NCI-H226 (cell line): Measurements from ENCODE around the gene DAZ1.
"Not testable (repeated sequence)": the region's sequence is repeated elsewhere in the genome, so short reads cannot be mapped to it uniquely, and the experiment has no call there.

Experiments
- DNase-seq: peaks from one replicate; pipeline ENCODE4 v3.0.0-alpha.2; 2015

The DAZ1 gene, protein sequence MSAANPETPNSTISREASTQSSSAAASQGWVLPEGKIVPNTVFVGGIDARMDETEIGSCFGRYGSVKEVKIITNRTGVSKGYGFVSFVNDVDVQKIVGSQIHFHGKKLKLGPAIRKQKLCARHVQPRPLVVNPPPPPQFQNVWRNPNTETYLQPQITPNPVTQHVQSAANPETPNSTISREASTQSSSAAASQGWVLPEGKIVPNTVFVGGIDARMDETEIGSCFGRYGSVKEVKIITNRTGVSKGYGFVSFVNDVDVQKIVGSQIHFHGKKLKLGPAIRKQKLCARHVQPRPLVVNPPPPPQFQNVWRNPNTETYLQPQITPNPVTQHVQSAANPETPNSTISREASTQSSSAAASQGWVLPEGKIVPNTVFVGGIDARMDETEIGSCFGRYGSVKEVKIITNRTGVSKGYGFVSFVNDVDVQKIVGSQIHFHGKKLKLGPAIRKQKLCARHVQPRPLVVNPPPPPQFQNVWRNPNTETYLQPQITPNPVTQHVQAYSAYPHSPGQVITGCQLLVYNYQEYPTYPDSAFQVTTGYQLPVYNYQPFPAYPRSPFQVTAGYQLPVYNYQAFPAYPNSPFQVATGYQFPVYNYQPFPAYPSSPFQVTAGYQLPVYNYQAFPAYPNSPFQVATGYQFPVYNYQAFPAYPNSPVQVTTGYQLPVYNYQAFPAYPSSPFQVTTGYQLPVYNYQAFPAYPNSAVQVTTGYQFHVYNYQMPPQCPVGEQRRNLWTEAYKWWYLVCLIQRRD

DNA sequence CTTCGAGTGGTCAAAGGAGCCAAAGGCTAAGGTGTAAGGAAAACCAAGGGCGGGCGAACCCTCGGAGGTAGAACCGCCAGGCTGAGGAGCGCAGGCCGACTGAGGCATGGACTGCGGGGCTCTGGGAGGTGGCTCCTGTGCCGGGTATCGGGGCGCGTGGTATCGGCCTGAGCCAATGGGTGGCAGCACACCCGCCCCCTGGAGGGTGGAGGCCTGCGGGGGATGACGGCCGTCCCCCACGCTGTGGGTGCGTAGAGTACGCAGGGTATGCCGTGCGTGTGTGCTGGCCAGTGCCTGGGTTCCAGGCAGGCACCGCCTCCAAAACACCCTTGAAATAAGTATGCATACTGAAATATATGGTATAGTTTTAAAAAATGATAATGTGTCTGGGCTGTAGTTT lies at the start of gene DAZ1:
DAZ1 (minus strand) TSS at position 101 of the 400 bp plus-strand sequence. CDS start 208 bp downstream, outside the sequence.
- not testable (repeated sequence) for DNase-seq

DNA sequence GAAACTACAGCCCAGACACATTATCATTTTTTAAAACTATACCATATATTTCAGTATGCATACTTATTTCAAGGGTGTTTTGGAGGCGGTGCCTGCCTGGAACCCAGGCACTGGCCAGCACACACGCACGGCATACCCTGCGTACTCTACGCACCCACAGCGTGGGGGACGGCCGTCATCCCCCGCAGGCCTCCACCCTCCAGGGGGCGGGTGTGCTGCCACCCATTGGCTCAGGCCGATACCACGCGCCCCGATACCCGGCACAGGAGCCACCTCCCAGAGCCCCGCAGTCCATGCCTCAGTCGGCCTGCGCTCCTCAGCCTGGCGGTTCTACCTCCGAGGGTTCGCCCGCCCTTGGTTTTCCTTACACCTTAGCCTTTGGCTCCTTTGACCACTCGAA lies 20.4 kb upstream of the DAZ1 start, which contains the start of gene DAZ2:
DAZ2 (plus strand) TSS at position 301 of the 400 bp plus-strand sequence. CDS start 208 bp downstream, outside the sequence.
- DNase-seq: not testable (repeated sequence)

DNA sequence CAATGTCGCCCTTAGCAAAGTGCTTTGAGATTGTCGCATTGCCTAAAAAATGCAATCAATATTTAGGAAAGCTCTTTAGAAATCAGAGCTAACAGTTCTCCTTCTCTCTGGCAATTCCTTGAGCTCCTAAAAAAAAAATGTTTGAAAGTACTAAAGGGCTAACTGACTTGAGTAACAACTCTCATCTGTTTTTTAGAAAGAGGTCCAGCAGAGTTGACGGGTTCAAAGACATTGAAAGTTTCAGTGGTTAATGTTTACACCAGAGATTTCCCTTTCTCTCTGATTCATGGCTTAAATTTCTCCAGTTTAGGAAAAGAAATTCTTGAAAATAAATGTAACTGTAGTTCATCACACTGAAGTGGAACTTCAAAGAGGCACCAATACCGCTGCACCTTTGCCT lies 11.9 kb upstream of the DAZ1 start:
- not testable (repeated sequence) for DNase-seq

DNA sequence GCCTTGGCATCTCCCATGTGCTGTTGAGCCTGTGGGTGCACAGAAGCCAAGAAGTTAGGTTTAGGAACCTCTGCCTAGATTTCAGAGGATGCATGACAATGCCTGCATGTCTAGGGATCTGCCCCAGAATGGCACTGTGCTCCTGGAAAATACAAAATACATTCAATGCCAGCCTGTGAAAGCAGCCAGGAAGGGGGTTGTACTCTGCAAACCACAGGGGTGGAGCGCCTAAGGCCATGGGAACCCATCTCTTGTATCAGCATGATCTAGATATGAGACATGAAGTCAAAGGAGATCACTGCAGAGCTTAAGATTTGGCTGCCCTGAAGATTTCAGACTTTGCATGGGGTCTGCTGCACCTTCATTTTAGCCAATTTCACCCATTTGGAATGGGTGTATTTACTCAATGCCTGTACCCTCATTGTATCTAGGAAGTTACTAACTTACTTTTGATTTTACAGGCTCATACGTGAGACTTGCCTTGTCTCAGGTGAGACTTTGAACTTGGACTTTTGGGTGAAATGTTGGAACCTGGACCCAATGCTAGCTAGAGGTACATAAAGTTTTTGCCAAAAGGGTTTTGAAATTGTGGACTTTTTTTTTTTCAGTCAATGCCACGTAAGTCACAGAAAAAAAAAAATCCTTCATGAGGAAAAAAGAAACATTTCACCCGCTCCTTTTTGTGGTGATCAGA lies 11.1 kb upstream of the DAZ1 start:
- DNase-seq: not testable (repeated sequence)

DNA sequence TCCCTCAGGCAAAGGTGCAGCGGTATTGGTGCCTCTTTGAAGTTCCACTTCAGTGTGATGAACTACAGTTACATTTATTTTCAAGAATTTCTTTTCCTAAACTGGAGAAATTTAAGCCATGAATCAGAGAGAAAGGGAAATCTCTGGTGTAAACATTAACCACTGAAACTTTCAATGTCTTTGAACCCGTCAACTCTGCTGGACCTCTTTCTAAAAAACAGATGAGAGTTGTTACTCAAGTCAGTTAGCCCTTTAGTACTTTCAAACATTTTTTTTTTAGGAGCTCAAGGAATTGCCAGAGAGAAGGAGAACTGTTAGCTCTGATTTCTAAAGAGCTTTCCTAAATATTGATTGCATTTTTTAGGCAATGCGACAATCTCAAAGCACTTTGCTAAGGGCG lies 8.6 kb upstream of the DAZ1 start:
- not testable (repeated sequence) for DNase-seq
